HG02678 (cell line): ENCODE measurements around the gene ACAP3.
A peak's percentile ranks its signal among the peaks of the same experiment; 100 is the strongest.

Experiments used
- ATAC-seq: cut with Tn5 transposase; IDR thresholded peaks from one replicate; pipeline ENCODE4 v1.9.1; 2021; ENCODE audit warnings: mild to moderate bottlenecking, moderate library complexity; ENCODE audit not compliant: unreplicated experiment

ACAP3 gene

GRCh38 chr1:1286313-1287261 lies 21.1 kb downstream of the ACAP3 start:
- ATAC-seq: no peak

GRCh38 chr1:1285611-1286311 lies 22.0 kb downstream of the ACAP3 start:
- no peak for ATAC-seq

- no peak for ATAC-seq
These were observed 22.6 kb downstream of the ACAP3 start for GRCh38 chr1:1285102-1285571.

GRCh38 chr1:1284221-1285101 lies 23.3 kb downstream of the ACAP3 start:
- no peak for ATAC-seq

- ATAC-seq: no peak
These were observed 23.9 kb downstream of the ACAP3 start for GRCh38 chr1:1283821-1284220.

- ATAC-seq: no peak
These were observed 24.7 kb downstream of the ACAP3 start for GRCh38 chr1:1282998-1283397.

GRCh38 chr1:1281533-1282321 lies 26.0 kb downstream of the ACAP3 start:
- ATAC-seq: no peak

- ATAC-seq: no peak
These were observed 26.8 kb downstream of the ACAP3 start for GRCh38 chr1:1280782-1281481.

- no peak for ATAC-seq
These were observed 28.7 kb downstream of the ACAP3 start for GRCh38 chr1:1279028-1279427.

- no peak for ATAC-seq
These were observed 29.1 kb downstream of the ACAP3 start for GRCh38 chr1:1278620-1279019.

GRCh38 chr1:1275836-1276235 lies 31.9 kb downstream of the ACAP3 start:
- no peak for ATAC-seq

- ATAC-seq: no peak
These were observed 32.7 kb downstream of the ACAP3 start for GRCh38 chr1:1274931-1275431.

GRCh38 chr1:1274299-1274930 lies 33.3 kb downstream of the ACAP3 start:
- no peak for ATAC-seq

GRCh38 chr1:1273512-1274298 lies 34.0 kb downstream of the ACAP3 start, which contains the start of gene UBE2J2:
TSS of gene UBE2J2 (minus strand) at chr1:1273854. CDS start at chr1:1267992, 5,862 bp downstream.
- ATAC-seq: peak; percentile 92

- ATAC-seq: peak; percentile 16
These were observed 34.6 kb downstream of the ACAP3 start for GRCh38 chr1:1273209-1273511.

- ATAC-seq: no peak
These were observed 35.2 kb downstream of the ACAP3 start for GRCh38 chr1:1272341-1273208.

- no peak for ATAC-seq
These were observed 36.9 kb downstream of the ACAP3 start for GRCh38 chr1:1270813-1271212.
